GM12892 (cell line): ENCODE data around the gene ARMCX4.

Source experiments
- POLR2A ChIP-seq: IDR thresholded peaks from 2 replicates; pipeline ENCODE4 v1.6.1; 2011; ENCODE audit warnings: low read depth, low read length, control low read depth
- POLR2AphosphoS5 ChIP-seq: IDR thresholded peaks from 2 replicates; pipeline ENCODE4 v1.6.1; 2011; ENCODE audit warnings: low read depth, low read length, control low read depth

DNA sequence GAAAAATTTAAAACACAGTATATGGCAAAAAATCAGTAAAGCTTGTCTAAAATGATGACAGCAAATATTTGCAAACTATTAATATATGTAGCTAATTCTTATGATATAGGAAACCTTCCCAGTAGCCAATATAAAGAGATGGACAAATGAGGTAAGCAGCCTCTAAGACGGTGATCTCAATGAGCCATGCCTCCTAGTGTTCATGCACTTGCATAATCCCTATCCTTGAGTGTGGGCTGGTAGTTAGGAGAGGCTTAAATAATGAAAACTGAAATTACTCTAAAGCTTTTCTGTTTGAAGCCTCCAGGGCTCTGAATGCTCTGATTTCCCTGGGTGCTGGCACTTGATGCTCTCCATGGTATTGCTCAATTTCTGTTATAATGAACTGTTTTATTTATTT lies 24.6 kb upstream of the ARMCX4 start:
- TF ChIP-seq POLR2AphosphoS5 = no peak
- TF ChIP-seq POLR2A = no peak
